Naive thymus-derived CD8-positive, alpha-beta T cell (primary cell): ENCODE results near the gene RNASE8. TPM values are rescaled to one million over a fixed set of nuclear protein-coding genes. Genes with fewer than 3 reads are reported as not detected.

Experiments used
- ATAC-seq, 2 donors: fragments of 150-1000 bp; cut with Tn5 transposase in 1 of 2; sonication (Bioruptor Pico), chemical (Tn5 transposase) in 1 of 2; 1 replicate in 1 of 2; 2 replicates in 1 of 2; pipeline ENCODE4 v1.10.0; 2021; ENCODE audit warnings: mild to moderate bottlenecking in 2 of 2, moderate library complexity in 2 of 2
- POLR2A ChIA-PET: fragments of 350-600 bp; sonication (Branson Sonifier 250); formaldehyde crosslinking; loops from one replicate; lab custom pipeline; 2021; ENCODE audit warnings: antibody characterized with exemption; lab: Charles Lee
- DNase-seq, 10 donors: peaks; one replicate each; pipeline versions ENCODE4 v3.0.0 to v3.0.0-alpha.2; 2020 to 2022
- H3K27ac Mint-ChIP-seq, 10 donors: one replicate each; pipeline ENCODE4 v1.8.0; 2020 to 2022; ENCODE audit warnings: mild to moderate bottlenecking in 10 of 10, mixed read lengths in 10 of 10, moderate library complexity in 4 of 10, inconsistent platforms in 1 of 10
- H3K27me3 Mint-ChIP-seq, 5 donors: one replicate each; pipeline ENCODE4 v1.8.0; 2021 to 2022; ENCODE audit warnings: mixed read lengths in 5 of 5
- H3K36me3 Mint-ChIP-seq, 3 donors: one replicate each; pipeline ENCODE4 v1.8.0; 2020 to 2022; ENCODE audit warnings: mixed read lengths in 3 of 3, mild to moderate bottlenecking in 2 of 3, inconsistent platforms in 1 of 3
- H3K4me1 Mint-ChIP-seq, 4 donors: one replicate each; pipeline ENCODE4 v1.8.0; 2021 to 2022; ENCODE audit warnings: mixed read lengths in 4 of 4
- H3K4me3 Mint-ChIP-seq, 10 donors: one replicate each; pipeline ENCODE4 v1.8.0; 2020 to 2022; ENCODE audit warnings: mild to moderate bottlenecking in 10 of 10, mixed read lengths in 10 of 10, moderate library complexity in 6 of 10, inconsistent platforms in 1 of 10
- H3K9me3 Mint-ChIP-seq, 9 donors: one replicate each; pipeline ENCODE4 v1.8.0; 2020 to 2022; ENCODE audit warnings: mixed read lengths in 9 of 9, mild to moderate bottlenecking in 3 of 9, inconsistent platforms in 1 of 9, moderate library complexity in 1 of 9
- polyA plus RNA-seq, 3 donors: library from polyadenylated mRNA; unstranded; fragments of 300-500 nt; fragmentation: Illumina TruSeq; gene quantifications; one replicate each; pipeline ENCODE4 v1.2.3, GENCODE V29; 2021
- total RNA-seq, 8 experiments: library from RNA in 2 of 8; stranded (reverse) in 2 of 8; gene quantifications; one replicate each; pipeline ENCODE4 v1.2.3 and lab custom pipeline; 2021 to 2026

Gene RNASE8
- total and polyA plus RNA-seq, 5 experiments from 2014 or later: not detected

DNA sequence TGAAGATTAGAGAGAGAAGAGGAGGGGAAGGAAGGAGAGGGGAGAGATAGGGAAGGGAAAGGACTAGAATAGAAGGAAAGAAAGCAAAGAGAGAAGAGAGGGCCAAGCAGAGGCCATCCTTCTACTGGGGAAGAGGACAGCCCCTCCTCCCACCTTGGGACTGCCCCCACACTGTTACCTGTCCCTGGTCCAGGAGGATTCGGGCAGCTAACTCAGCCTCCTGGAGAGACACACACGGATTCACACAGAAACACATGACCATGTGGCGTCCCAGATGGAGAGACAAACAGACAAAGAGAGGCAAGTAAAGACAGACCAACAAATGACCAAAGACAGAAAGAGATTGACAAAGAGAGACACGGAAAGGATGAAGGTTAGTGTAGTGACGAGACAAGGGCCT is 34.9 kb upstream of the RNASE8 start:
- DNase-seq: no peak
- Mint-ChIP-seq H3K36me3 (peaks cover 0 to 41% (median 5%) of the 10 kb centered on the region in 3 donors), H3K9me3 (no peaks in the 10 kb centered on the region), H3K4me1 (peaks cover 21 to 26% (median 24%) of the 10 kb centered on the region in 4 donors), H3K27ac (peak overlapping the region in 5 of 10 donors; percentile 32 to 58 (median 38)), H3K27me3 (peaks cover 0 to 7% (median 0%) of the 10 kb centered on the region in 5 donors), H3K4me3 (peak overlapping the region; percentile 3 to 94 (median 46))
- POLR2A ChIA-PET: interaction anchor here (2.4 kb wide), 1 partner anchor 81 kb away, joined by 12 read pairs; no protein-coding TSS in a partner anchor
- ATAC-seq: no peak

DNA sequence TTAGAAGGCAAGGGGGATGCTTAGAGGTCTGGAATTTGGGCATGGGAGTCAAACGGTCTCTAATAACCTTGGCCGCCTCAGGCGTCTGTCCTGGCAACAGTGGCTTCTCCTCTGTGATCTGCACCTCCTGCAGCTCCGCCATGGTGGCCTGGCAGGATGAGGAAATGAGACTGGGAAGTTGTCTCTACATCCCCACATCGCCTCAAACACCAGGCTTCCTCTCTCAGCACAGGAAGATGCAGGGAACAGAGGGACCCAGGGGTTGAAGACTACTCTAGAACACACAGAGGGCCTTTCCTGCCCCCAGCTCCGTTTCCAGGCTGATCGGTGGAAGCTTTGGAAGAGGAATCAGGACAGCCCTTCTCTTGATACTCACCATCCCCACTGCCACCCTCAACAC is 34.4 kb upstream of the RNASE8 start:
- H3K36me3 Mint-ChIP-seq: peaks cover 0 to 37% (median 3%) of the 10 kb centered on the region in 3 donors
- ATAC-seq: no peak
- peak overlapping the region in 2 of 10 donors; percentile 36 to 94 for H3K27ac Mint-ChIP-seq
- H3K4me3 Mint-ChIP-seq: peak overlapping the region; percentile 3 to 96 (median 88)
- POLR2A ChIA-PET: interaction anchor here (0.8 to 2.4 kb wide), 2 partner anchors 9 to 81 kb away, joined by 3 to 12 read pairs; no protein-coding TSS in a partner anchor
- peaks cover 0 to 7% (median 0%) of the 10 kb centered on the region in 5 donors for H3K27me3 Mint-ChIP-seq
- DNase-seq: no peak
- no peaks in the 10 kb centered on the region for H3K9me3 Mint-ChIP-seq
- H3K4me1 Mint-ChIP-seq: peaks cover 21 to 26% (median 24%) of the 10 kb centered on the region in 4 donors

DNA sequence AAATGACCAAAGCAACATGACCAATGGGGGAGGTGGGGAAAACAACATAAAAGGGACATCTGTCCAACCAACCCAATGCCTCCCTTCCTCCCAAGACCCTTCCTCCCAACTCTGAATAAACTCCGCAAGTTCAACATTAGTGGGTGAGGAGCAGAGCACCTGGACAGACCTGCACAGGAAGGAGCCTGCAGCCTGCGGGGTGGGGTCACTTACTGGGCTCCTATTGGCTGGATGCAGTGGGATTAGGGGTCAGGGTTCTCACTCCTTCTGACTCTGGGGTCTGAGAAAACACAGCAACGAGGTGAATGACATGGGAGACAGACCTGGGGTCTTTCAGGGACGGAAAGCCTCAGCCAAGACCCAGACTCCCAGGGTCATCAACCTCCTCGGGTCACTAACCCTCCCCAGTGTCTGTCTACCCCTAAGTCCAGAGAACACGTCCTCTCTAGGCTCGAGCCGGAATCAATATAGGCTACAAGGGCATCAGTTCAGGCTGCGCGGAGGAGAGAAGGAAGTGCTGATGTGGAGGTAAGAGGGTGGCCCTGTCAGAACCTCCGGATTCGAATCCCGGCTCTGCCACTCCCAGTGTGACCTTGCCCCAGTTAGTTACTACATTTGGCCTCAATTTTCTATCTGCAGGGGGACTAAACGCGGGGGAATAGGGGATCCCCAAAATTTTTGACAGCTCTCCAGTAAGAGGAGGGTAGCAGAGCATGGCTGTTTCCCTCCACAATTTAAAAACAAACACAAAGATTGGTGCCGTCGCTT is 33.6 kb upstream of the RNASE8 start:
- Mint-ChIP-seq H3K9me3 (no peaks in the 10 kb centered on the region), H3K4me3 (peak overlapping the region; percentile 86 to 96 (median 93)), H3K36me3 (peaks cover 0 to 30% (median 3%) of the 10 kb centered on the region in 3 donors), H3K27ac (peak overlapping the region; percentile 41 to 94 (median 84)), H3K4me1 (peaks cover 21 to 26% (median 24%) of the 10 kb centered on the region in 4 donors), H3K27me3 (peaks cover 0 to 7% (median 0%) of the 10 kb centered on the region in 5 donors)
- DNase-seq: peak in 4 of 10 donors; percentile 1 to 27 (median 19)
- peak; percentile 21 to 22 for ATAC-seq
- POLR2A ChIA-PET: interaction anchor here (0.8 to 2.4 kb wide), 5 partner anchors 8 to 681 kb away, joined by 3 to 12 read pairs (median 5); partner anchors contain the start of gene RNASE13

DNA sequence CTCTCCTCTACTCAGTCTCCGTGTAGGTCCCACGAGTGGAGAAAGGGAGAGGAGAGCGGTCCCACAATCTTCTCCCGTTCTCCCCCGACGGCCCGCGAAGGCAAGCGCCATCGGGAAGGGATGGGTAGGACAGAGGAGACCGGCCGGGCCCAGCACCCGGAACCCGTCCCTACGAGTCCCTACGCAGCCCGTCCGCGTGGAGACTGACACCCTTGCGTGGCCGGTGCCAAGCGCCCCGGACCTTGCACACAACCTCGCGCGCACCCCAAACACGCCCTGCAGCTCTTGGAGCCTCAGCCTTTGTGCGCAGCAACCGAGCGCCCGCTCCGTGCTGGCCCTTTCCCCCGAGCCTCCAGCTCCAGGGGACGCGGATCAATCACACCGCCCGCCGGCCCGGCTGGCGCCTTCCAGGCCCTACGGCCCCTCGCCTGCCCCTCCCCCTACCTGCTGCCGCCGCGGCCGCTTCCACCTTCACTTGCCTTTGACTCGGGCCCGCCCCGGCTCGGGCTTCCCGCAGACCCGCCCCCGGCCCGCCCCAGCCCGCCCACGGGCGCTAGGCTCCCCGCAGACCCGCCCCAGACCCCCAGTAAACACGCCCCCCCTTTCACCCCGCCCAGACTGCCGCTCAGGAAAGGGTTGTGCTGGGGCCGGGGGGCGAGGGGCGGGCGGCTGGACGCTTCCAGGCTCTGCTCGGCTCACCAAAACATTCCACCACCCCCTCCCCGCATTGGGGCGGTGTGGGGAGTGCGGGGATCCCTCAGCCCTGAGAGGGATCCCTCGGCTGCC is 32.8 kb upstream of the RNASE8 start, which contains the start of gene NDRG2:
Gene NDRG2 (minus strand): TSS at position 477 of the 786 bp plus-strand sequence. CDS start 1,746 bp downstream, outside the sequence.
- ATAC-seq: peak; percentile 88 to 90
- Mint-ChIP-seq H3K27me3 (peaks cover 0 to 7% (median 0%) of the 10 kb centered on the region in 5 donors), H3K4me1 (peaks cover 21 to 26% (median 24%) of the 10 kb centered on the region in 4 donors), H3K36me3 (peaks cover 0 to 23% (median 3%) of the 10 kb centered on the region in 3 donors), H3K27ac (peak within 1 kb of the TSS; percentile 61 to 94 (median 88)), H3K4me3 (peak within 1 kb of the TSS; percentile 86 to 96 (median 93)), H3K9me3 (no peaks in the 10 kb centered on the region)
- POLR2A ChIA-PET: interaction anchor here (1.1 to 2.4 kb wide), 4 partner anchors 10 to 682 kb away, joined by 3 to 12 read pairs (median 6); partner anchors contain the start of gene RNASE13
- peak; percentile 58 to 88 (median 74) for DNase-seq

DNA sequence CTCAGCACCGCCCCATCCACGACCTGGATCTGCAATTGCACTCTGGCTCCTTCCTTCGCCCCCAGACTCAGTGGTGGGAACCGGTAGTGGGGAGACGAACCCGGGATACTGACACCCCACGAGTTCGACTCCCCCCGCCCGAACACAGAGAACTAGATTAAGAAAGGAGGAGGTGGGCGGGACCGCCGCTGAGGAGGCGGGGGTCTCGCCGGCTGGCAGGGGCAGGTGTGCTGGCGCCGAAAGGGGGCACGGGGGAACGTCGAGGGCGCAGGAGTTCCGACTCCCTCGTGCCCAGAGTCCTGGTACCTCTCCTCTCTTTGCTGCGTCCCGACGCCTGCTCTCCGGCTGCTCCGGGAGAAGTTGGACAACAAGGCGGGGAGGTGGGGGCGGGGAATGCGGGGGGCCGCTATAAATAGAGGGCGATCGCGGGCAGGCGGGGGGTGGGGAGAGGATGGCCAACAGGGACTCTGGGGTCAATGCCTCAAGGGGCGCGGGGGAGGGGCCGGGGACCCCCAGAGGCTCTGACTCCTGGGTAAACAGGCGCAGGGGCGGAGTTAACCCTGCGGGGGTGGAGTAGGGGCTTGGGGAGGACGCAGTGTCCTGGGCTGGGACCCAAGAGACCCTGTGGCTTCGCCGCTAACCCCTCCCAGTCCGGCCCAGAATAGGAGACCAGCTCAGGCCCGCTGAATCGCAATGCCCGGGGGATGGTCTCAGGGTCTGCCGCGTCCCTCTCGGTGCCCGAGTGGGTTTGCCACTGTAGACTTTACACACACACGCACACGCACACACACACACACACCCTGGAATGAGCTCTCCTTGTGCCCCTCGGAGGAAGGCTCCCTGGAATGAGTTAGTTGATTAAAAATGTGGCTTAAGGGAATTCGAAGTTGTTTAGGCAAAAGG is 32.0 kb upstream of the RNASE8 start:
- Mint-ChIP-seq H3K36me3 (peaks cover 0 to 14% (median 3%) of the 10 kb centered on the region in 3 donors), H3K9me3 (no peaks in the 10 kb centered on the region)
- ATAC-seq: no peak

DNA sequence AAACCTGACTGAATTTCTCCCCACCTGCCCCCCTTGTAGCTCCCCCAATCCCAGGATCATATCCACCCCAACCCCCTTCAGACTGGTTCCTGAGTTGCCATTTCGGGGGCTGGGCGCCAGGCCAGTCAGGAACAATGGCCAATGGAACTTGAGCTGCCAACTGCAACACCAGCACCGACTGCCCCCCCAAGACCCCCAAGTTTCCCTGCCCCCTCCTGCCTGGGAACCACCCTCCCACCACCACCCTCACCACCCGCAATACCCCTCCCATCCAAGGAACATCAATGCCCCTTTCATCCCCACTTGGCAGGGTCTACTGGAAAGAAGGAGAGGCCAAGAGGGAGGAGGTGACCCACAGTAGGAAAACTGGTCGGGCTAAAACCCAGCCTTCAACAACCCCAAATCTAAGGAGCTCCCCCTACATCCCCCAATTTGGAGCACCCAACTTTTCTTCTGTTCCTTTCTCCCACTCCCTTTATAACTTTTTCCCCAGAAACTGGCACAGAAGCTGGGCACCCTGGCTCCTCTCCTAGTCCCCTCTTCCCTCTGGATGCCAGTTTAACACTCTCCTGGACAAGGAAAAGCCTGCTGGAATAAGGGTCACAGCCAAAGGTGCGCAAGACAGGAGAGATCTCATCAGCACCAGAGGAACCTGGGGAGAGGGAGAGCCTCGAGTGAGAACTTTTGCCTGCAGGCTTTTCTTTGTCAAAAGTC is 31.2 kb upstream of the RNASE8 start:
- H3K36me3 Mint-ChIP-seq: peaks cover 0 to 6% (median 2%) of the 10 kb centered on the region in 3 donors
- no peak for ATAC-seq
- no peak for DNase-seq
- peaks cover 0 to 7% (median 0%) of the 10 kb centered on the region in 5 donors for H3K27me3 Mint-ChIP-seq
- H3K4me3 Mint-ChIP-seq: peak overlapping the region; percentile 46 to 96 (median 80)
- peak overlapping the region in 6 of 10 donors; percentile 2 to 81 (median 56) for H3K27ac Mint-ChIP-seq
- no peaks in the 10 kb centered on the region for H3K9me3 Mint-ChIP-seq
- POLR2A ChIA-PET: interaction anchor here (1.1 kb wide), 1 partner anchor 78 kb away, joined by 3 read pairs; no protein-coding TSS in a partner anchor
- H3K4me1 Mint-ChIP-seq: peaks cover 21 to 26% (median 24%) of the 10 kb centered on the region in 4 donors

More for the DNA sequence above, 32.0 kb upstream of the RNASE8 start:
- H3K27ac Mint-ChIP-seq: peak overlapping the region in 8 of 10 donors; percentile 26 to 93 (median 84)
- DNase-seq: peak in 3 of 10 donors; percentile 10 to 34 (median 24)
- H3K27me3 Mint-ChIP-seq: peaks cover 0 to 7% (median 0%) of the 10 kb centered on the region in 5 donors
- peaks cover 21 to 26% (median 24%) of the 10 kb centered on the region in 4 donors for H3K4me1 Mint-ChIP-seq
- H3K4me3 Mint-ChIP-seq: peak overlapping the region; percentile 86 to 96 (median 93)
- POLR2A ChIA-PET: interaction anchor here (1.4 to 2.4 kb wide), 2 partner anchors 11 to 78 kb away, joined by 5 to 12 read pairs; no protein-coding TSS in a partner anchor

DNA sequence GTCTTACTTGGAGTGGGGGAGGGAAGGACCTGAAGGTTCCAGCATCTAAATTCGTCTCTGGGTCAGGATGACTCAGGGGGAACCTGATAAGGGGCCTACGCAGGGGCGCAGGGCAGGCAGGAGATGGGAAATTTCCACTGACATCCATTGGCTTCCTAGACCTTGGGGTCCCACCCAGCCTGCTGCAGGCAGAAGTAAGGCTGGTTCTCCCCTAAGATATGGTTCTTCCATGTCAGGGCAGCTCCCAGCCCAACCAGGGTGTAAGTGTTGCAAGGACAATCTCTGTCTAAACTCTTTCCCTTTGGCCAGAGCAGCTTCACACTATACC is 30.7 kb upstream of the RNASE8 start:
- POLR2A ChIA-PET: interaction anchor here (1.1 kb wide), 1 partner anchor 77 kb away, joined by 3 read pairs; no protein-coding TSS in a partner anchor
- H3K9me3 Mint-ChIP-seq: no peaks in the 10 kb centered on the region
- DNase-seq: no peak
- H3K4me3 Mint-ChIP-seq: peak overlapping the region; percentile 37 to 86 (median 56)
- H3K4me1 Mint-ChIP-seq: peaks cover 20 to 26% (median 24%) of the 10 kb centered on the region in 4 donors
- H3K36me3 Mint-ChIP-seq: peaks cover 0 to 3% (median 0%) of the 10 kb centered on the region in 3 donors
- peak overlapping the region in 7 of 10 donors; percentile 2 to 81 (median 24) for H3K27ac Mint-ChIP-seq
- H3K27me3 Mint-ChIP-seq: peaks cover 0 to 7% (median 0%) of the 10 kb centered on the region in 5 donors
- no peak for ATAC-seq

DNA sequence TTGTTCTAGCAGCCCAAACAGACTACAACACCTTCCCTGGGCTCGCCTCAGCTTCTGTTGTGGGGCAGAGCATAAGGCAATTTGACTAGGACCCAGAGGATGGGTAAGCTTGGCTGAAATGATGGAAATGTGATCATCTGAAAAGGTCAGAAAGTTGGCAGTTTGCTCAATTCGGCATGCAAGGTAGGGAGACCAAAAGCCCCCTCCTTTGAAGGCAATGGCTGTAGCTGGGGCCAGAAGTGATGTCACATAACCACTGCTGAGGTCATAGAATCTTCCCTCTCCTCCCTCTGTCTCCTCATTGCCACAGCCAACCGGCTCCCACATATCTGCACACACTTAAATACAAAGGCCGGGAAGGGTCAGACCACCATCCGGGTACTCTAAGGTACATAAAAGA is 27.7 kb upstream of the RNASE8 start, which contains the start of gene TPPP2:
Gene TPPP2 (plus strand): TSS at position 301 of the 400 bp plus-strand sequence. CDS start 365 bp downstream, outside the sequence.
- Mint-ChIP-seq H3K27me3 (peaks cover 0 to 8% (median 0%) of the 10 kb centered on the region in 5 donors), H3K4me1 (peaks cover 0 to 2% (median under 1%) of the 10 kb centered on the region in 4 donors), H3K27ac (no peak within 1 kb of the TSS), H3K9me3 (no peaks in the 10 kb centered on the region), H3K36me3 (no peaks in the 10 kb centered on the region), H3K4me3 (no peak within 1 kb of the TSS)
- POLR2A ChIA-PET: no interaction called here
- no peak for DNase-seq
- no peak for ATAC-seq

DNA sequence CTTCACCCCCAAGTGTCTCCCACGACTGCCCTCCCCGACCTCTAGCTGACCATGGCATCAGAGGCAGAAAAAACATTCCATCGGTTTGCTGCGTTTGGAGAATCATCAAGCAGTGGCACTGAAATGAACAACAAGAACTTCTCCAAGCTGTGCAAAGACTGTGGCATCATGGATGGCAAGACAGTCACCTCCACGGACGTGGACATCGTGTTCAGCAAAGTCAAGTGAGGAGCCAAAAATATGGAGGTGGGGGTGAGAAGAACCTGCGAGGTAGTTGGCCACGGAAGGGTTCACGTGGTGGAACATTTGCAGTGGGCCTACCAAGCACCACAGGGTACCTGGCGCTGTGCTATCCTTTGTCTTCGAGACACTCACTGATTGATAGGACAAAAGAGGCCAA is 27.1 kb upstream of the RNASE8 start:
- DNase-seq (no peak), ATAC-seq (no peak)
- POLR2A ChIA-PET: no interaction called here
- peaks cover 0 to 2% (median under 1%) of the 10 kb centered on the region in 4 donors for H3K4me1 Mint-ChIP-seq
- H3K9me3 Mint-ChIP-seq: no peaks in the 10 kb centered on the region
- peaks cover 0 to 8% (median 0%) of the 10 kb centered on the region in 5 donors for H3K27me3 Mint-ChIP-seq
- H3K4me3 Mint-ChIP-seq: no peak overlapping the region
- H3K36me3 Mint-ChIP-seq: no peaks in the 10 kb centered on the region
- H3K27ac Mint-ChIP-seq: no peak overlapping the region

DNA sequence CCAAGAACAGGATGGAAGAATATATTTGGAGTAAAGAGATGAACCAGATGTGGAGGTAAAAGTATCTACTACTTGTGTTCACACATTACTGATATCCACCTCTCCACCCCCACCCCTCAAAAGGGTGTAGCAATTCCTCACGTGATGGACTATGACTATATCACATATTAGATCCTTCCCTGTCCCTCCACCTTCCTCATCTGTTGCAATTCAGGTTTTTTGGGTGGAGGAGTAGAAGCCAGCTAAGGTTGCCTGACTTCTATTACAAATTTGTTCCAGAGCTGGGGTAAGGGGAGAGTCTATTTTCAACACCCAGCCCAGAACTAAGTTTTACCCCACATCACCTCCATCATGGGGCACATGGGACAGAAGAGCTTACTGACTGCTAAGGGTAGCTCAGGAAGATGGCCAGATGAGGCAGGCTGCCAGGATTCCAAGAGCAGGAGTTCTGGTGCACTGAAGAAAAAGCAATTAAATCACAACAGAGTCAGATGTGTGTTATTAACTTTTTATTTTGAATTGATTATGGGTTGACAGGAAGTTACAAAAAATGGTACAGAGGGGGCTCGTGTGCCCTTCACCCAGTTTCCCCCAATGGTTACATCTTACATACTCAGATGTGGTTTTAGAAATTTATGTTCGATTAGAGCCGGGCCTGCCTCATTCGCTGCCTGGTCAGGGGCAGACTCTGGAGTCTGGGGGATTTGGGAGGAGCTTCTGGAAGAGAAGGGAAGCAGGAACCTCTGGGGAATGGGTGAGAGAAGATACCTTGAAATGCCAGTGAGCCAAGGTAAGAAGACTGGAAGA is 25.1 kb upstream of the RNASE8 start:
- H3K4me1 Mint-ChIP-seq: peaks cover 0 to 1% (median 0%) of the 10 kb centered on the region in 4 donors
- POLR2A ChIA-PET: interaction anchor here (0.9 to 1.0 kb wide), 2 partner anchors 9 to 12 kb away, joined by 3 read pairs; no protein-coding TSS in a partner anchor
- peaks cover 0 to 8% (median 0%) of the 10 kb centered on the region in 5 donors for H3K27me3 Mint-ChIP-seq
- DNase-seq (no peak), ATAC-seq (no peak)
- H3K4me3 Mint-ChIP-seq: no peak overlapping the region
- H3K27ac Mint-ChIP-seq: peak overlapping the region in 1 of 10 donors; percentile 82
- H3K36me3 Mint-ChIP-seq: no peaks in the 10 kb centered on the region
- no peaks in the 10 kb centered on the region for H3K9me3 Mint-ChIP-seq
